Endothelial cell of umbilical vein (primary cell): Measurements from ENCODE around the gene SUSD2. TPM values are rescaled to one million over a fixed set of nuclear protein-coding genes. Genes with fewer than 3 reads are reported as not detected.

Experiments used
- BruUV-seq: library from RNA; stranded (reverse); fragments of 400-500 nt; replicated peaks from 2 replicates; lab custom pipeline; 2021; lab: Mats Ljungman, UMichigan
- CTCF ChIA-PET: fragments of 300-600, 350-600 bp; sonication (Branson Sonifier 250); formaldehyde crosslinking; loops from one replicate; lab custom pipeline; 2021; ENCODE audit warnings: antibody characterized with exemption, inconsistent platforms; lab: Charles Lee
- POLR2A ChIA-PET: fragments of 300-600, 350-600 bp; sonication (Branson Sonifier 250); formaldehyde crosslinking; loops from one replicate; lab custom pipeline; 2021; ENCODE audit warnings: antibody characterized with exemption, inconsistent platforms; lab: Charles Lee
- DNase-seq: peaks from one replicate; pipeline ENCODE4 v3.0.0-alpha.2; 2011; ENCODE audit warnings: low read depth, low spot score
- FAIRE-seq: peaks from 2 replicates; lab custom pipeline; 2011; peaks lifted over from hg19 to GRCh38; lab: Jason Lieb, UNC
- H2AFZ ChIP-seq: 2 replicates; pipeline ENCODE4 v1.6.0; 2012; ENCODE audit warnings: low read depth, low read length, control low read depth, inconsistent platforms
- H3K27ac ChIP-seq: 2 replicates; pipeline ENCODE4 v1.5.1; 2011; ENCODE audit warnings: low read depth, mild to moderate bottlenecking, control low read depth, low read length, moderate library complexity; ENCODE audit not compliant: insufficient read depth
- H3K27me3 ChIP-seq, 2 experiments: 2 replicates each; pipeline versions ENCODE4 v1.6.0 to v1.6.1; 2011; ENCODE audit warnings: low read length in 2 of 2, mixed read lengths in 1 of 2; ENCODE audit not compliant: control insufficient read depth in 2 of 2, insufficient read depth in 2 of 2
- H3K36me3 ChIP-seq, 2 experiments: 2 replicates in 1 of 2; 3 replicates in 1 of 2; pipeline ENCODE4 v1.5.1; 2011; ENCODE audit warnings: low read length in 2 of 2, mild to moderate bottlenecking in 1 of 2, moderate library complexity in 1 of 2; ENCODE audit not compliant: control insufficient read depth in 2 of 2, insufficient read depth in 2 of 2; ENCODE audit errors: extremely low read depth in 1 of 2
- H3K4me1 ChIP-seq: 3 replicates; pipeline ENCODE4 v1.5.1; 2011; ENCODE audit warnings: mild to moderate bottlenecking, low read length; ENCODE audit not compliant: control insufficient read depth, insufficient read depth; ENCODE audit errors: extremely low read depth
- H3K4me2 ChIP-seq: 2 replicates; pipeline ENCODE4 v1.6.1; 2011; ENCODE audit warnings: low read length, control low read depth, mixed read lengths; ENCODE audit not compliant: insufficient read depth
- H3K4me3 ChIP-seq, 3 experiments: fragments of 200-600 bp in 1 of 3; sonication (generic), shearing (Covaris generic) in 1 of 3; replicated peaks in 1 of 3; 2 replicates each; pipeline ENCODE4 v1.5.1; 2011 to 2016; ENCODE audit warnings: control low read depth in 3 of 3, low read length in 3 of 3, mild to moderate bottlenecking in 2 of 3, inconsistent platforms in 1 of 3, low read depth in 1 of 3, moderate library complexity in 1 of 3; ENCODE audit not compliant: insufficient read depth in 1 of 3
- H3K79me2 ChIP-seq: 2 replicates; pipeline ENCODE4 v1.6.0; 2012; ENCODE audit warnings: low read length, inconsistent platforms; ENCODE audit not compliant: control insufficient read depth, insufficient read depth
- H3K9ac ChIP-seq: replicated peaks from 2 replicates; pipeline ENCODE3; 2011; ENCODE audit warnings: low read length, control low read depth; ENCODE audit not compliant: insufficient read depth; ENCODE audit errors: extremely low read depth
- H3K9me1 ChIP-seq: replicated peaks from 3 replicates; pipeline ENCODE4 v1.6.0; 2011; ENCODE audit warnings: mild to moderate bottlenecking, low read length; ENCODE audit not compliant: control insufficient read depth, insufficient read depth; ENCODE audit errors: extremely low read depth
- H3K9me3 ChIP-seq: replicated peaks from 2 replicates; pipeline ENCODE4 v1.5.1; 2012; ENCODE audit warnings: low read length, inconsistent platforms; ENCODE audit not compliant: control insufficient read depth, insufficient read depth
- H4K20me1 ChIP-seq: replicated peaks from 2 replicates; pipeline ENCODE3; 2011; ENCODE audit warnings: mild to moderate bottlenecking, low read length; ENCODE audit not compliant: control insufficient read depth, insufficient read depth; ENCODE audit errors: extremely low read depth
- CTCF ChIP-seq, 2 donors: IDR thresholded peaks; 1 replicate in 1 of 2; 2 replicates in 1 of 2; pipeline ENCODE4 v1.5.1; 2011; ENCODE audit warnings: low read length in 2 of 2, mild to moderate bottlenecking in 2 of 2, moderate library complexity in 2 of 2, control low read depth in 1 of 2, inconsistent platforms in 1 of 2, low read depth in 1 of 2; ENCODE audit not compliant: insufficient read depth in 1 of 2; ENCODE audit errors: extremely low read depth in 1 of 2
- EZH2 ChIP-seq: IDR thresholded peaks from 2 replicates; pipeline ENCODE4 v1.6.1; 2012; ENCODE audit warnings: borderline replicate concordance, low read depth, mild to moderate bottlenecking, moderate library complexity, low read length, inconsistent platforms; ENCODE audit not compliant: severe bottlenecking
- FOS ChIP-seq: IDR thresholded peaks from 2 replicates; pipeline ENCODE4 v1.6.1; 2011; ENCODE audit warnings: mild to moderate bottlenecking, low read length, moderate library complexity, borderline replicate concordance; ENCODE audit not compliant: insufficient read depth
- GATA2 ChIP-seq: IDR thresholded peaks from 2 replicates; pipeline ENCODE4 v1.7.0; 2011; ENCODE audit warnings: low read depth, mild to moderate bottlenecking, moderate library complexity, mixed read lengths, low read length; ENCODE audit not compliant: insufficient read length, insufficient read depth
- JUN ChIP-seq: IDR thresholded peaks from 2 replicates; pipeline ENCODE4 v1.6.1; 2011; ENCODE audit warnings: borderline replicate concordance, low read depth; ENCODE audit not compliant: insufficient read length, insufficient read depth
- MYC ChIP-seq: IDR thresholded peaks from one replicate; pipeline ENCODE4 v1.6.1; 2011; ENCODE audit warnings: mild to moderate bottlenecking, low read depth, low read length
- POLR2A ChIP-seq: IDR thresholded peaks from 2 replicates; pipeline ENCODE4 v1.6.1; 2012; ENCODE audit warnings: low read depth, mild to moderate bottlenecking, control low read depth, low read length
- POLR2AphosphoS5 ChIP-seq: IDR thresholded peaks from 2 replicates; pipeline ENCODE4 v1.6.1; 2012; ENCODE audit warnings: low read depth, mild to moderate bottlenecking, control low read depth, low read length, moderate library complexity; ENCODE audit not compliant: insufficient read depth
- dilution Hi-C: fragments of 300-500 bp; cut with MboI; formaldehyde crosslinking; loops from one replicate; pipeline ENCODE4 v1.15.0; 2019; ENCODE audit warnings: low sequenced_read_pairs; ENCODE audit not compliant: extremely low pct_ligation_motif_present
- intact Hi-C: fragments of 100-400 bp; cut with micrococcal nuclease; formaldehyde crosslinking; loops from one replicate; pipeline ENCODE4 v1.10.0; 2022
- polyA plus RNA-seq, 4 experiments: library from polyadenylated mRNA; depleted of rRNA in 3 of 4; stranded (reverse) in 3 of 4; unstranded in 1 of 4; fragments of >200 nt; gene quantifications; 2 replicates each; pipeline versions ENCODE4 v1.2.1 to v1.2.3, GENCODE V29; 2011 to 2012; ENCODE audit warnings: missing spikeins in 1 of 4
- total RNA-seq: library from RNA; stranded (reverse); gene quantifications from 2 replicates; pipeline ENCODE4 v1.2.3, GENCODE V29; 2021
- TF ChIP-seq, protein P1 (sequence below): IDR thresholded peaks from 2 replicates; pipeline ENCODE4 v1.6.1; 2011; ENCODE audit not compliant: insufficient read depth, insufficient read length

Gene SUSD2
- total and polyA plus RNA-seq, 2 donors (not counting 3 experiments of a cell fraction or from before 2014, with no cell fraction given), result 0.26 to 0.27 TPM

- no peaks in the 10 kb centered on the region for H3K4me1 ChIP-seq
- no peaks in the 10 kb centered on the region for H4K20me1 ChIP-seq
- DNase-seq (no peak), FAIRE-seq (no peak)
- no peaks in the 10 kb centered on the region for H3K79me2 ChIP-seq
- H3K9ac ChIP-seq, result no peak overlapping the region
- H3K36me3 ChIP-seq, result peaks cover 9 to 24% of the 10 kb centered on the region in 2 experiments
- H3K4me2 ChIP-seq, result no peak overlapping the region
- no peak overlapping the region for H3K27ac ChIP-seq
- no peak overlapping the region for H3K4me3 ChIP-seq
- no peaks in the 10 kb centered on the region for H3K9me3 ChIP-seq
- ChIA-PET CTCF (interaction anchor here (2.2 to 3.5 kb wide), 2 partner anchors 9 to 10 kb away, joined by 13 to 19 read pairs; no protein-coding TSS in a partner anchor), POLR2A (no interaction called here)
- H3K27me3 ChIP-seq, result no peaks in the 10 kb centered on the region
- intact Hi-C loops (no loop called here), dilution Hi-C loops (no loop called here)
- no peak overlapping the region for H2AFZ ChIP-seq
- BruUV-seq, result no TSS peak
- TF ChIP-seq POLR2A (no peak), MYC (no peak), GATA2 (no peak), FOS (no peak), JUN (no peak), EZH2 (no peak), POLR2AphosphoS5 (no peak), CTCF (IDR thresholded peaks at IDR 0.05; ENCODE audit: extremely low read depth in 1 of 2, insufficient read depth in 1 of 2, low read depth in 1 of 2, low read length in 2 of 2) (no peak)
- TF ChIP-seq, protein P1, sequence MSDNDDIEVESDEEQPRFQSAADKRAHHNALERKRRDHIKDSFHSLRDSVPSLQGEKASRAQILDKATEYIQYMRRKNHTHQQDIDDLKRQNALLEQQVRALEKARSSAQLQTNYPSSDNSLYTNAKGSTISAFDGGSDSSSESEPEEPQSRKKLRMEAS, result no peak
- H3K9me1 ChIP-seq, result no peaks in the 10 kb centered on the region
Observed at GRCh38 chr22:24164940-24165339, 16.3 kb upstream of the SUSD2 start.
